Astrocyte (in vitro differentiated cells and primary cell): ENCODE results near the gene ZNF438. TPM values are rescaled to one million over a fixed set of nuclear protein-coding genes. Genes with fewer than 3 reads are reported as not detected.

Source experiments
- DNase-seq: peaks from one replicate; pipeline ENCODE4 v3.0.0-alpha.2; 2010; ENCODE audit warnings: low read depth
- FAIRE-seq: peaks from 2 replicates; lab custom pipeline; 2011; peaks lifted over from hg19 to GRCh38; lab: Jason Lieb, UNC
- H2AFZ ChIP-seq: 2 replicates; pipeline ENCODE4 v1.6.0; 2012; ENCODE audit warnings: low read depth, low read length, inconsistent platforms
- H3K27ac ChIP-seq: 2 replicates; pipeline ENCODE4 v1.5.1; 2011; ENCODE audit warnings: low read depth, low read length, inconsistent platforms
- H3K27me3 ChIP-seq: 2 replicates; pipeline ENCODE4 v1.6.0; 2011; ENCODE audit warnings: low read length, inconsistent platforms; ENCODE audit not compliant: insufficient read depth
- H3K36me3 ChIP-seq: 2 replicates; pipeline ENCODE4 v1.5.1; 2011; ENCODE audit warnings: low read length, inconsistent platforms; ENCODE audit not compliant: insufficient read depth
- H3K4me1 ChIP-seq: 2 replicates; pipeline ENCODE4 v1.5.1; 2011; ENCODE audit warnings: low read length, inconsistent platforms; ENCODE audit not compliant: insufficient read depth
- H3K4me2 ChIP-seq: 2 replicates; pipeline ENCODE4 v1.6.0; 2012; ENCODE audit warnings: low read length, inconsistent platforms
- H3K4me3 ChIP-seq: 2 replicates; pipeline ENCODE4 v1.5.1; 2011; ENCODE audit warnings: low read depth, mild to moderate bottlenecking, low read length, inconsistent platforms; ENCODE audit not compliant: insufficient read depth
- H3K79me2 ChIP-seq: 2 replicates; pipeline ENCODE4 v1.6.0; 2012; ENCODE audit warnings: mild to moderate bottlenecking, low read length, inconsistent platforms; ENCODE audit not compliant: insufficient read depth
- H3K9ac ChIP-seq: 2 replicates; pipeline ENCODE4 v1.6.0; 2012; ENCODE audit warnings: mild to moderate bottlenecking, low read length, inconsistent platforms
- H3K9me3 ChIP-seq: 2 replicates; pipeline ENCODE4 v1.5.1; 2012; ENCODE audit warnings: low read depth, mild to moderate bottlenecking, low read length, inconsistent platforms; ENCODE audit not compliant: insufficient read depth
- H4K20me1 ChIP-seq: 2 replicates; pipeline ENCODE4 v1.6.0; 2012; ENCODE audit warnings: low read length, inconsistent platforms; ENCODE audit not compliant: insufficient read depth
- H3K27ac Mint-ChIP-seq: one replicate; pipeline ENCODE4 v1.8.0; 2021; ENCODE audit warnings: mild to moderate bottlenecking, mixed read lengths; ENCODE audit not compliant: unreplicated experiment
- H3K27me3 Mint-ChIP-seq: one replicate; pipeline ENCODE4 v1.8.0; 2021; ENCODE audit warnings: low read depth, mixed read lengths; ENCODE audit not compliant: unreplicated experiment
- H3K36me3 Mint-ChIP-seq: one replicate; pipeline ENCODE4 v1.8.0; 2021; ENCODE audit warnings: low read depth, mixed read lengths; ENCODE audit not compliant: unreplicated experiment
- H3K4me1 Mint-ChIP-seq: one replicate; pipeline ENCODE4 v1.8.0; 2021; ENCODE audit warnings: low read depth, mixed read lengths; ENCODE audit not compliant: unreplicated experiment
- H3K4me3 Mint-ChIP-seq: one replicate; pipeline ENCODE4 v1.8.0; 2021; ENCODE audit warnings: mild to moderate bottlenecking, moderate library complexity, mixed read lengths; ENCODE audit not compliant: unreplicated experiment
- H3K9me3 Mint-ChIP-seq: one replicate; pipeline ENCODE4 v1.8.0; 2021; ENCODE audit warnings: mild to moderate bottlenecking, mixed read lengths; ENCODE audit not compliant: unreplicated experiment
- EZH2 ChIP-seq: IDR thresholded peaks from 2 replicates; pipeline ENCODE4 v1.6.1; 2012; ENCODE audit warnings: mild to moderate bottlenecking, low read length, inconsistent platforms; ENCODE audit not compliant: insufficient read depth
- total RNA-seq: library from RNA; stranded (reverse); gene quantifications from 2 replicates; pipeline ENCODE4 v1.2.1, GENCODE V29; 2021
- TF ChIP-seq, protein P1 (sequence below): IDR thresholded peaks from 2 replicates; pipeline ENCODE4 v1.5.1; 2011; ENCODE audit warnings: low read depth, mild to moderate bottlenecking, inconsistent platforms, low read length, moderate library complexity; ENCODE audit not compliant: insufficient read depth

The ZNF438 gene
- total RNA-seq, 1 donor from 2014 or later: 2.2 TPM

DNA sequence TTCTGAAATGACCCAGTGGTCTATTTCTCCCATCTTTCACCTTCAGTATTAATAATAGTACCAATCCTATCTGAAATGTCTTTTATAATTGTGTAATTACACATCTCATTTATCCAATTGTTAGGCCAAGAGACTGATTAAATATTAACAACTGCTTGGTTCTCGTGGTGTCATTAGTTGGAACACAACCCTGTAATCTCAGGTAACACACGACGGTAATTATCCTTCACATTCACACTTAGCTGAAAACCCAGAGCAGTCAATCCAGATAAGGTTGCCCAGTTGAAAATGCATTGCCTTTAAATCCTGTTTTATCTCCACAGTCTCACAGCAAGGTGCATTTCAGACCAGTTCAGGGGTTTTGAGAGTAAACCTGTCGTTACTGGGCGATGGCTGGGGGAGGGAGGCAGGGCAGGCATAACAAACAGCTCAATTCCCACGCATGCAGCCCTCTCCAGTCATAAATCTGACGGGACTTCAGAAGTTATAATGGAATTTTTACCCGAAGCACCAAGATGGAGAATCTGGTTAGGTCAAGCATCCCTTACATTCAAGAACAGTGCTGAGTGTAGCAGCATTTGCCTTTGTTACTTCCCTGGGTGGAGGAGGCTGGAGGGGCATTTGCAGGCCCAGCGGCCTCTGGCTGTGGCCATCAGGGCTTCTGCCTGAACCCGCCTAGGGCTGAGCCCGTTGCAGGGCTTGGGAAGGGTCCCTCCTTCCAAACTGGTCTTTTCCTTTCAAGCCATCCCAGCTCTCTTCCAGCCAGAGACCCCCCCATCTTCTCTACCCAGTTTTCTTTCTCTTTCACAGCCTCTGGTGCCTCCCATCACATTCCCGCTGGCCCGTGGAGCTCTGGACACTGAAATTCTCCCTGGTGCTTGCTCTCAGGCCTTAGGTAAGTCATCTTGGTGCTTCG, 201.1 kb downstream of the ZNF438 start:
- Histone ChIP-seq H3K27me3 (no peaks in the 10 kb centered on the region), H3K79me2 (no peaks in the 10 kb centered on the region), H2AFZ (no peak overlapping the region), H3K9me3 (no peaks in the 10 kb centered on the region), H4K20me1 (no peaks in the 10 kb centered on the region), H3K4me1 (peaks cover 18% of the 10 kb centered on the region), H3K9ac (no peak overlapping the region), H3K36me3 (no peaks in the 10 kb centered on the region), H3K4me3 (no peak overlapping the region), H3K4me2 (no peak overlapping the region), H3K27ac (no peak overlapping the region)
- peaks cover 2% of the 10 kb centered on the region for H3K27me3 Mint-ChIP-seq
- H3K36me3 Mint-ChIP-seq: no peaks in the 10 kb centered on the region
- DNase-seq: no peak
- H3K4me3 Mint-ChIP-seq: no peak overlapping the region
- no peak for FAIRE-seq
- H3K4me1 Mint-ChIP-seq: peaks cover 16% of the 10 kb centered on the region
- no peak for TF ChIP-seq EZH2
- TF ChIP-seq, protein P1, sequence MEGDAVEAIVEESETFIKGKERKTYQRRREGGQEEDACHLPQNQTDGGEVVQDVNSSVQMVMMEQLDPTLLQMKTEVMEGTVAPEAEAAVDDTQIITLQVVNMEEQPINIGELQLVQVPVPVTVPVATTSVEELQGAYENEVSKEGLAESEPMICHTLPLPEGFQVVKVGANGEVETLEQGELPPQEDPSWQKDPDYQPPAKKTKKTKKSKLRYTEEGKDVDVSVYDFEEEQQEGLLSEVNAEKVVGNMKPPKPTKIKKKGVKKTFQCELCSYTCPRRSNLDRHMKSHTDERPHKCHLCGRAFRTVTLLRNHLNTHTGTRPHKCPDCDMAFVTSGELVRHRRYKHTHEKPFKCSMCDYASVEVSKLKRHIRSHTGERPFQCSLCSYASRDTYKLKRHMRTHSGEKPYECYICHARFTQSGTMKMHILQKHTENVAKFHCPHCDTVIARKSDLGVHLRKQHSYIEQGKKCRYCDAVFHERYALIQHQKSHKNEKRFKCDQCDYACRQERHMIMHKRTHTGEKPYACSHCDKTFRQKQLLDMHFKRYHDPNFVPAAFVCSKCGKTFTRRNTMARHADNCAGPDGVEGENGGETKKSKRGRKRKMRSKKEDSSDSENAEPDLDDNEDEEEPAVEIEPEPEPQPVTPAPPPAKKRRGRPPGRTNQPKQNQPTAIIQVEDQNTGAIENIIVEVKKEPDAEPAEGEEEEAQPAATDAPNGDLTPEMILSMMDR: no peak
- no peak overlapping the region for H3K27ac Mint-ChIP-seq
- no peaks in the 10 kb centered on the region for H3K9me3 Mint-ChIP-seq

- peaks cover 16% of the 10 kb centered on the region for H3K4me1 Mint-ChIP-seq
- H3K4me3 ChIP-seq: no peak overlapping the region
- FAIRE-seq (no peak), DNase-seq (peak; percentile 24)
- H3K36me3 Mint-ChIP-seq: no peaks in the 10 kb centered on the region
- no peak overlapping the region for H2AFZ ChIP-seq
- H3K9ac ChIP-seq: no peak overlapping the region
- H3K79me2 ChIP-seq: no peaks in the 10 kb centered on the region
- H3K4me3 Mint-ChIP-seq: no peak overlapping the region
- H3K4me2 ChIP-seq: no peak overlapping the region
- H3K27ac ChIP-seq: no peak overlapping the region
- no peaks in the 10 kb centered on the region for H3K36me3 ChIP-seq
- H3K9me3 ChIP-seq: no peaks in the 10 kb centered on the region
- no peak for TF ChIP-seq EZH2
- TF ChIP-seq, protein P1: no peak
- H3K4me1 ChIP-seq: peaks cover 18% of the 10 kb centered on the region
- no peak overlapping the region for H3K27ac Mint-ChIP-seq
- no peaks in the 10 kb centered on the region for H3K9me3 Mint-ChIP-seq
- H3K27me3 ChIP-seq: no peaks in the 10 kb centered on the region
- H3K27me3 Mint-ChIP-seq: peaks cover 2% of the 10 kb centered on the region
- H4K20me1 ChIP-seq: no peaks in the 10 kb centered on the region
These were observed 201.8 kb downstream of the ZNF438 start for GRCh38 chr10:30829901-30830300.

- H3K4me3 ChIP-seq: no peak overlapping the region
- Mint-ChIP-seq H3K27me3 (peaks cover 2% of the 10 kb centered on the region), H3K36me3 (no peaks in the 10 kb centered on the region), H3K4me3 (no peak overlapping the region), H3K4me1 (peaks cover 16% of the 10 kb centered on the region), H3K9me3 (peaks cover under 1% of the 10 kb centered on the region), H3K27ac (no peak overlapping the region)
- H3K79me2 ChIP-seq: no peaks in the 10 kb centered on the region
- H3K36me3 ChIP-seq: no peaks in the 10 kb centered on the region
- H3K9me3 ChIP-seq: no peaks in the 10 kb centered on the region
- no peak overlapping the region for H3K4me2 ChIP-seq
- no peaks in the 10 kb centered on the region for H4K20me1 ChIP-seq
- no peak overlapping the region for H3K9ac ChIP-seq
- H3K27me3 ChIP-seq: no peaks in the 10 kb centered on the region
- H3K4me1 ChIP-seq: peaks cover 18% of the 10 kb centered on the region
- H3K27ac ChIP-seq: no peak overlapping the region
- DNase-seq (peak; percentile 61), FAIRE-seq (no peak)
- no peak overlapping the region for H2AFZ ChIP-seq
- no peak for TF ChIP-seq EZH2
- TF ChIP-seq, protein P1: no peak
These were observed 203.0 kb downstream of the ZNF438 start for GRCh38 chr10:30828680-30829079.
